ENCODE data around the gene TOP1.

The TOP1 gene

DNA sequence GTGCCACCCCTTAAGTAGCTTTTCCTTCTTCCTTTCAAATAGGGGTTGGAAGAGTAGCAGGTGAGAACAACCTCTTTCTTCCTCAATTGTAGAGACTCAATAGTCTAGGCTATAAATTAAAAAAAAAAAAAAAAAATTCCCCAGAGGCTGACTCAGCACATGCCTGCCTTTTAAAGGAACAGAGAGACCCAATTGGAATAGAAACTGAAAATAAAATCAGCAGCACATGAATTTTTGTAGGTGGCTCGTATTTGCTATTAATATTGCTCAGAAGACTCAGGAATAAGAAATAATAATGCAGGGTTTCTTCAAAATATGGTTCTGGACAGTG, 19.3 kb downstream of the TOP1 start:
- Histone ChIP-seq H3K36me3 (ENCODE audit: insufficient read depth, low read length) (no peaks in the 10 kb centered on the region), H3K9me3 (ENCODE audit: low read length) (no peaks in the 10 kb centered on the region), H3K4me1 (ENCODE audit: insufficient read depth, low read length) (peaks cover 21% of the 10 kb centered on the region), H2AFZ (ENCODE audit: low read depth, low read length) (no peak overlapping the region), H3K27me3 (ENCODE audit: insufficient read depth, low read length) (no peaks in the 10 kb centered on the region), H3K4me3 (ENCODE audit: low read length) (no peak overlapping the region)

DNA sequence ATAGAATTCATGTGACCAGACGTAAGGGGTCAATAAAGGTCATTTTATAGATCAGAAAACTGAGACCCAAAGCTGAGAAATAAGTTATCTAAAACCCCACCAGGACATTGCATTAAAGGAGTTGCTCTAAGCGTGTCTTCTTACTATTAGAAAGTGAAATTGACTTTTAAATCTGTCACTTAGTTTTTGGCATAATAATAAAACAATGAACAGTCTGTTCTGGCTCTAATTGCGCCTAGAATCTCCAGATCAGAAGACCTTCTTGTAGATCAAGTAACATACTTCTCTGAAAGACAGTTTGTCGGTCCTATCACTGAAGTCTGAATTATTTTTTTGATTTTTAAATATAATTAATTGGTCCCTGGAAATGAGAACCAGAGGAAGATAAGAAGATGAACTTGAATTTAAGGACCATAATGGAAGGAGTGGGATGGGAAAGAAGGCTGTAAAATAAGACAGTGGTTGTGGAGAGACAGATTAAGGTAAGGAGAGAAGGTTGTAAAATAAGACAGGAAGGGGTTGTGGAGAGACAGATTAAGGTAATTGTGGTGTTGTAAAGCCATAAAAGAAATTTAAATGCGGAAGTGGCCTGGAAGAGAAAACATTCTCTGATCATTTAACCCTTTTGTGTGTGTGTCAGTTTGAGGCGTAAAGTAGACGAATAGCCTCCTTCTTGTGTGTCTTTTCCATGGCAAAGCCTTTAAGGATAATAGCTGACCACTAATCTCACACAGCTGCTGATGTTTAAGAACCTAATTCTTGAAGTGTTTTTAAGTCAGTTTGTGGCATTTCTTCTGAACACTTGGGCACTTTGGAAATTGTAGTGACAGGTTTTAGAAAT, 20.1 kb downstream of the TOP1 start:
- H3K4me1 ChIP-seq (ENCODE audit: insufficient read depth, low read length), result peaks cover 27% of the 10 kb centered on the region
- H3K4me3 ChIP-seq (ENCODE audit: low read length), result no peak overlapping the region
- no peaks in the 10 kb centered on the region for H3K27me3 ChIP-seq (ENCODE audit: insufficient read depth, low read length)

DNA sequence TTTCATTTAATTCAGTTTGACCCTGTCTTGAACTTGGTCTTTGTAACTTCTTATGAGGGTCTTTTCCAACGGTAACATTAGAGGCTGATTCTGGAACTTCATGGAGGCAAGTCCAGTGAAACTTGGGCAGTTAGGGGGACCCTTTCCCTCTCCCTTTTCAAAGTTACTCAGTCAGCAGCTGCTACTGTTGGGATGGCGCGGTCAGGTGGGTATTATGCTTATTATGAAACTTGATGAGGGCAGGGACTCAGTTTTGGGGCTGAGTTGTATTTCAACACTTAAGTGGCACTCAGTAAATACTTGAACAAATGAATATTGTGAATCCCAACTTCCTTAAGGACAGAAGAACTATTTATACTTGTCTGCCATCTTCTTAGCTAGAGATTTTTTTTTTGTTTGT, 20.8 kb downstream of the TOP1 start:
- Histone ChIP-seq H3K27me3 (ENCODE audit: insufficient read depth, low read length) (no peaks in the 10 kb centered on the region), H3K4me1 (ENCODE audit: insufficient read depth, low read length) (peaks cover 27% of the 10 kb centered on the region), H3K9me3 (ENCODE audit: low read length) (no peaks in the 10 kb centered on the region), H3K36me3 (ENCODE audit: insufficient read depth, low read length) (no peaks in the 10 kb centered on the region), H2AFZ (ENCODE audit: low read depth, low read length) (no peak overlapping the region), H3K4me3 (ENCODE audit: low read length) (no peak overlapping the region)

More for the DNA sequence above, 20.1 kb downstream of the TOP1 start:
- H2AFZ ChIP-seq (ENCODE audit: low read depth, low read length), result no peak overlapping the region
- H3K36me3 ChIP-seq (ENCODE audit: insufficient read depth, low read length), result no peaks in the 10 kb centered on the region
- no peaks in the 10 kb centered on the region for H3K9me3 ChIP-seq (ENCODE audit: low read length)

DNA sequence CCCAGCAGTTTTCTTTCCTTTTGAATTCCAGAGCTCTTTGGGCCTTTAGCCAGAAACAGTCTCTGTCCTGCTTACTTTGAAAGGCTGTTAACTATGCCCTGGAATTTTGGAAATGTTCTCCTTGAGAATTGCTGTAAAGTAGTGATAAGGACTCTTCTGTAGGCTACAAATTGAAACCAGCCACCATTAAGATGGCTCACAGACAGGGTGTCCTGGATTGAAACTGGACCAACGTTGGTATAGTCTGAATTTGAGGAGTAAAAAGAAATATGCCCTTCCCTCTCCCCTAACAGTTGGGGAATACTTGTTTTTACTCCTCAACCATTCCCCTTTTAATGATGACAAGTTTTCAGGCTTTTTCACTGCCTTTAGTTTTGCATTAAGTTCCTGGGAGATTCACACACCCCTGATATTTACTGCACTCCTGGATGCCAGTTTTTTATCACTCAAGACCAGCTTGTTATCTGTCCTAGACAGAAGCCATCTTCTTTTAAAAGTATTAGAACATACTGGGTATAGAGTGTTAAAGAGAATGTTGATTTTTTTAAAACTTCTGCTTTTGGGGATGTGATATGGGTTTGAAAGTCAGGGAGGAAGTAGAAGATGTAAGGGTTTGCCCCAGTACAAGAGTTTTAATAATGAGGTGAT, 21.9 kb downstream of the TOP1 start:
- no peak overlapping the region for H3K4me3 ChIP-seq (ENCODE audit: low read length)
- H3K27me3 ChIP-seq (ENCODE audit: insufficient read depth, low read length), result no peaks in the 10 kb centered on the region
- peaks cover 5% of the 10 kb centered on the region for H3K36me3 ChIP-seq (ENCODE audit: insufficient read depth, low read length)
- peaks cover 1% of the 10 kb centered on the region for H3K9me3 ChIP-seq (ENCODE audit: low read length)
- H2AFZ ChIP-seq (ENCODE audit: low read depth, low read length), result no peak overlapping the region
- peaks cover 27% of the 10 kb centered on the region for H3K4me1 ChIP-seq (ENCODE audit: insufficient read depth, low read length)

DNA sequence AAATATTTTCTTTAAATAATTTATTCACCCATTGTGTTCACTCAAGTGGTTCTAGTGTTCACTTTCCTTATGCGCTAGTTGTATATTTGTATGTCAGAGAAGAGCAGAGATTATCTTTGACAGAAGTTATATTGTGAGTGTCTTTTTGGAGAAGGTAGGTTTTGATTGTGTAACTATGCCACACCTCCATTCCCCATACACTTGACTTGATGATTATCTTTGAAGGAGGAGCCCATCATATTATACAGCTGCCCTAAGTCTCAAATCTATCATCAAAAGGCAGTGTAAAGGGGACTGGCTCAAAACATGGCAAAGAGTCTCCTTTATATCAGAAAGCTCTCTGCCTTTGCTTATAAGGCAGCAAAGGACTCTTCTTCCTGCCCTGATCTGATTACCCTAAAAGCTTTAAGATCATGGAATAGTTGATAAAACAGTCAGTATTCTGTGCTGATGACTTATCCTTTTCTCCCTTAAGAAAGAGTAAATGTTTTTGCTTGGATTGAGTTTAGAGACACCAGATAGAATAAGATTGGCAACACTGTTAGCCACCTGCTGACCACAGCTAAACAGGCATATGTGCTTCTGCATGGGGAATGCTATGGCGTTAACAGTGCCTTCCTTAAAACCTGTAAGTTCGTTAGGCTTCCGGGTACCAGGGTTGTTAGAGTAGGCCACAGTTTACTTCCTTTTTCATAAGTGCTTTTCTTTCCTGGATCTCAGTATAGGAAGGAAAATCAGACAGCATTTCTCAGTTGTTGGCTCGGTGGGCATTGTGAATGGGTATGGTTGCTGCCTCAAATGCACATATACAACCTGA, 22.6 kb downstream of the TOP1 start:
- H3K36me3 ChIP-seq (ENCODE audit: insufficient read depth, low read length), result peaks cover 7% of the 10 kb centered on the region
- H2AFZ ChIP-seq (ENCODE audit: low read depth, low read length), result no peak overlapping the region
- H3K4me3 ChIP-seq (ENCODE audit: low read length), result no peak overlapping the region
- no peaks in the 10 kb centered on the region for H3K27me3 ChIP-seq (ENCODE audit: insufficient read depth, low read length)
- H3K4me1 ChIP-seq (ENCODE audit: insufficient read depth, low read length), result peaks cover 27% of the 10 kb centered on the region
- H3K9me3 ChIP-seq (ENCODE audit: low read length), result peaks cover 1% of the 10 kb centered on the region

DNA sequence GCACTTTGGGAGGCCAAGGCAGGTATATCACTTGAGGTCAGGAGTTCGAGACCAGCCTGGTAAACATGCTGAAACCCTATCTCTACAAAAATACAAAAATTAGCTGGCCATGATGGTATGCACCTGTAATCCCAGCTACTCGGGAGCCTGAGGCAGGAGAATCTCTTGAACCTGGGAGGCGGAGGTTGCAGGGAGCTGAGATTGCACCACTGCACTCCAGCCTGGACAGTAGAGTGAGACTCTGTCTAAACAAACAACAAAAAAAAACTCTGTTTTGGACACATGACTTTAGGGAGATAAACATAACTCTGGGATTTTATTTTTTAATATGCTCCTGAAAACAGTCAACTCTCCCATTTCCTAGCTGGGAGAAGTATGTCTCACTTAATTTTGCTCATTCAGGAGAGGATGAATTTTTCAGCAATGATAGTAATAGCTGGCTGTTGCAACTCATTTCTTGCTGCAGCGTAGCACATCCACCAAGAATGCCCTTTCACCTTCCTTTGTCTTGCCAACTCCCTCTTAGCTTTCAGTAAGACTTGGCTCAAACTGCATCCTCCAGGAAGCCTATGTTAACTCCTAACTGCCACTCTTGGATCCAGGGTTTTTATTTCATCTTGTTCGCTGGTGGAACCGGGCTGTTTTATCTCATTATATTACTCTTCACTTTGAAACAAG, 24.3 kb downstream of the TOP1 start:
- Histone ChIP-seq H3K36me3 (ENCODE audit: insufficient read depth, low read length) (peaks cover 7% of the 10 kb centered on the region), H3K4me3 (ENCODE audit: low read length) (no peak overlapping the region), H3K27me3 (ENCODE audit: insufficient read depth, low read length) (no peaks in the 10 kb centered on the region), H3K4me1 (ENCODE audit: insufficient read depth, low read length) (peaks cover 23% of the 10 kb centered on the region), H2AFZ (ENCODE audit: low read depth, low read length) (no peak overlapping the region), H3K9me3 (ENCODE audit: low read length) (peaks cover 1% of the 10 kb centered on the region)

DNA sequence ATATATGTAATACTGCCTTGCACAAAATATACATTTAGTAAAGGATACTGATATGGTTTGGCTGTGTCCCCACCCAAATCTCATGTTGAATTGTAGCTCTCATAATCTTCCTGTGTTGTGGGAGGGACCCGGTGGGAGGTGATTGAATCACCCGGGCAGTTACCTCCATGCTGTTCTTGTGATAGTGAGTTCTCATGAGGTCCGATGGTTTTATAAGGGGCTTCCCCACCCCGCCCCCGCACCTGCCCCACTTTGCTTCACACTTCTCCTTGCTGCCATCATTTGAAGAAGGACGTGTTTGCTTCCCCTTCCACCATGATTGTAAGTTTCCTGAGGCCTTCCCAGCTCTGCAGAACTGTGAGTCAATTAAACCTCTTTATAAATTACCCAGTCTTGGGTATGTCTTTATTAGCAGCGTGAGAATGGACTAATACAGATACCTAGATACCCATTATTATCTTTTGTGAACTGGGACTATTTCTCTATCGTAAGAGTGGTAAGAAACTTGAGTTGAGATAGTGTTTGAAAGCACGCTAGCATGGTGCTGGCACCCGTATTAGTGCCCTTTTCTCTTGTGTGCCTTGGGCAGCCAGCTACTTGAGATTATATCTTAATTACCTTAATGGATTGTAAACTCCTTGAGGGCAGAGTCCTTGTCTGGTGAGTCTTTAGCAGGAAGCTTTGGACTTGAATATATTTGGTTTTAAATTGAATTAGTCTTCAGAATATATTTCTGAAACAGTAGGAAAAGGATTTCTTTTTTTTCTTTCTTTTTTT, 25.6 kb downstream of the TOP1 start:
- peaks cover 7% of the 10 kb centered on the region for H3K36me3 ChIP-seq (ENCODE audit: insufficient read depth, low read length)
- peaks cover 1% of the 10 kb centered on the region for H3K9me3 ChIP-seq (ENCODE audit: low read length)
- H3K4me3 ChIP-seq (ENCODE audit: low read length), result no peak overlapping the region
- peaks cover 11% of the 10 kb centered on the region for H3K4me1 ChIP-seq (ENCODE audit: insufficient read depth, low read length)
- H3K27me3 ChIP-seq (ENCODE audit: insufficient read depth, low read length), result no peaks in the 10 kb centered on the region
- no peak overlapping the region for H2AFZ ChIP-seq (ENCODE audit: low read depth, low read length)

DNA sequence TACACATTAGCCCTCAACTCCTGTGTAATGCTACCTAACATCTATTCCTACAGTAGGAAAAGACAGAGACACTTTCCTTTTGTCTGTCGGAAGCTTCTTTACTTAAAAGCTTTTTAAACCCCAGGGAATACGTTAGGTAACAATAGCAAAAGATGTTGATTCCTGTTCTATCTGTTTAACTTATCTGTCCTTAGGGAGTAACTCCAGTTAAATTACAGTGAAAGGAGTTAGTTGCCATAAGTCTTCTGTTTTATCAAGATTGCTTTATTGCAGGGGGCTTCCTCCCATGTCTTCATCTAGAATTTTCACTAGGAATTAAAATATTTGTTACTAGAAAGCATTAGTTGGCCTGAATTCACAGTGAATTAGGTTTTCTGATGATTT, 26.2 kb downstream of the TOP1 start:
- Histone ChIP-seq H2AFZ (ENCODE audit: low read depth, low read length) (no peak overlapping the region), H3K36me3 (ENCODE audit: insufficient read depth, low read length) (peaks cover 7% of the 10 kb centered on the region), H3K27me3 (ENCODE audit: insufficient read depth, low read length) (no peaks in the 10 kb centered on the region), H3K4me1 (ENCODE audit: insufficient read depth, low read length) (peaks cover 9% of the 10 kb centered on the region), H3K4me3 (ENCODE audit: low read length) (no peak overlapping the region), H3K9me3 (ENCODE audit: low read length) (peaks cover 1% of the 10 kb centered on the region)

DNA sequence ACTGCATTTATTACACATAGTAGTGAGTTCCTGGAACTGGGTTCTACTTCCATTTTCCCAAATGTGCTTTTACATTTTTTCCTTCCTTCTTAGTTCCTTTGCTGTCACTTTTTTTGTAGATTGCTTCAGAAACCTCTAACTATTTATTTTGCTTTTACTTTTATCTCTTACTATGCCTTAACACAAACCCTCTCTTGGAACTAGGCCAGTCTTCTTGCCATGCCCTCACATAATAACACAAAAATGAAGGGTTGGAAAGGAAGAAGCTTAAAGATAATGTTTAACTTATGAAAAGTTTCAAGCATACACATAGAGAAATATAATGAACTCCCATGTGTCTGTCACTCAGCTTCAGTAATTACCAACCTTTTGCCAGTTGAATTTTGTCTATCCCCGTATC, 27.1 kb downstream of the TOP1 start:
- peaks cover 9% of the 10 kb centered on the region for H3K4me1 ChIP-seq (ENCODE audit: insufficient read depth, low read length)
- H3K4me3 ChIP-seq (ENCODE audit: low read length), result no peak overlapping the region
- H2AFZ ChIP-seq (ENCODE audit: low read depth, low read length), result no peak overlapping the region
- no peaks in the 10 kb centered on the region for H3K27me3 ChIP-seq (ENCODE audit: insufficient read depth, low read length)
- peaks cover 10% of the 10 kb centered on the region for H3K36me3 ChIP-seq (ENCODE audit: insufficient read depth, low read length)
- H3K9me3 ChIP-seq (ENCODE audit: low read length), result peaks cover 1% of the 10 kb centered on the region

DNA sequence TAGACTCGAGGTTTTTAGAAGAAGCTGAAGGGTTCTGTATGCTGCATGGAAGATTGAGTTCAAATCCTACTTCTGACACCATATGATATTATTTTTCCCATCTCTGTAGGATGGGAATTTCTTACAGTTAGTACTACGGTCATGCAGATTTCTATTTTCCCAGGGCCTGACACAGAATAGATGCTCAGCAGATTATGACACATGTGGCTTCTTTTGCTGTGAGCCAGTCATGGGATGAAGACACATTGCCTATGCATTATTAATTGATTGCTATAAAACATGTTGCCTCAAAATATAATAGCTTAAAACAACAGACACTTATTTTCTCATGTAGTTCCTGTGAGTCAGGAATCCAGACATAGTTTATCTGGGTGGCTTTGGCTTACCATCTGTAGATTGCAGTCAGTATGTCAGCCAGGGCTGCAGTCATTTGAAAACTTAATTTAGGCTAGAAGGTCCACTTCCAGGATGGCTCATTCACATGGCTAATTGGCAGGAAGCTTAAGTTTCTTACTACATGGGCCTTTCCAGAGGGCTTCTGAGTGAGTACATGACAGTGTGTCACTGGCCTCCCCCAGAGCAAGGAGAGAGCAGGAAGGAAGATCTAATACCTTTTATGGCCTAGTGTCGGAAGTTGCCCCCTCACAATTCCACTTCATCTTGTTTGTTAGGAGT, 29.5 kb downstream of the TOP1 start:
- Histone ChIP-seq H3K36me3 (ENCODE audit: insufficient read depth, low read length) (peaks cover 32% of the 10 kb centered on the region), H3K9me3 (ENCODE audit: low read length) (peaks cover 1% of the 10 kb centered on the region), H2AFZ (ENCODE audit: low read depth, low read length) (no peak overlapping the region), H3K4me3 (ENCODE audit: low read length) (no peak overlapping the region), H3K4me1 (ENCODE audit: insufficient read depth, low read length) (peaks cover 3% of the 10 kb centered on the region), H3K27me3 (ENCODE audit: insufficient read depth, low read length) (no peaks in the 10 kb centered on the region)

DNA sequence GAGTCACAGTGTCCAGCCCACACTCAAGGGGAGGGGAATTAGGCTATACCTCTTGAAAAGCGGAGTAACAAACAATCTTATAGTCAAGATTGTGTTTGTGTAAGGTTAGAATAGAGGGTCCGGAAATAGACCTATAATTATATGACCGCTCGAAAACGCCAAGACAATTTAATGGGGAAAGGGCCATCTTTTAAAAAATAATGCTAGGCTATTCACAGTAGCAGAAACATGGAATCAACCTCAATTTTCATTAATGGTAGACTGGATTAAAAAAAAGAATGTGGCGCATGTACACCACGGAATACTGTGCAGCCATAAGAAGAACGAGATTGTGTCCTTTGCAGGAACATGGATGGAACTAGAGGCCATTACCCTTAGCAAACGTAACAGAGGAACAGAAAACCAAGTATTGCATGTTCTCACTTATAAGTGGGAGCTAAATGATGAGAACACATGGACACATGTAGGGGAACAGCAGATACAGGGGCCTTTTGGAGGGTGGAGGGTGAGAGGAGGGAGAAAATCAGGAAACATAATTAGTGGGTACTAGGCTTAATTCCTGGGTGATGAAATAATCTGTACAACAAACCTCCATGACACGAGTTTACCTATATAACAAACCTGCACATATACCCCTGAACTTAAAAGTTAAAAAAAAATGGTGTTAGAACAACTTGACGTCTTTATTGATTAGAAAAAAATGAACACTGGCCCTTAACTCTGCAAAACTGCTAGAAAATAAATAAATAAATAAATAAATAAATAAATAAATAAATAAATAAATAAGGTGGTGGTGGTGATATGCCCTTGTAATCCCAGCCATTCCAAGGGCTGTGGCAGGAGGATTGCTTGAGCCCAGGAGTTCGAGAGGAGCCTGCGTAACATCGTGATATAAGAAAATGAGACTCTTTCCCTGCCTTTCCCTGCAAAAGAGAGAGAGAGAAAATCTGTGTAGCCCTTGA, 30.3 kb downstream of the TOP1 start:
- Histone ChIP-seq H3K4me1 (ENCODE audit: insufficient read depth, low read length) (no peaks in the 10 kb centered on the region), H3K9me3 (ENCODE audit: low read length) (peaks cover 1% of the 10 kb centered on the region), H3K4me3 (ENCODE audit: low read length) (no peak overlapping the region), H2AFZ (ENCODE audit: low read depth, low read length) (no peak overlapping the region), H3K36me3 (ENCODE audit: insufficient read depth, low read length) (peaks cover 39% of the 10 kb centered on the region), H3K27me3 (ENCODE audit: insufficient read depth, low read length) (no peaks in the 10 kb centered on the region)

Data from neuron (in vitro differentiated cells).